Peyer's patch (tissue), 4 donors: ENCODE results near the gene TMEM72. TPM values are rescaled to one million over a fixed set of nuclear protein-coding genes. Genes with fewer than 3 reads are reported as not detected.
A peak's percentile ranks its signal among the peaks of the same experiment; 100 is the strongest.

Source experiments
- DNase-seq, 3 donors: peaks; one replicate each; pipeline ENCODE4 v3.0.0-alpha.2; 2017 to 2019
- H3K27ac ChIP-seq, 4 donors: fragments of 200-600 bp; sonication (generic); one replicate each; pipeline ENCODE4 v1.5.1; 2016 to 2019
- H3K27me3 ChIP-seq, 2 donors: fragments of 200-600 bp; sonication (generic); one replicate each; pipeline ENCODE4 v1.5.1; 2019
- H3K36me3 ChIP-seq, 3 donors: fragments of 200-600 bp; sonication (generic); one replicate each; pipeline ENCODE4 v1.5.1; 2016 to 2019
- H3K4me1 ChIP-seq, 4 donors: fragments of 200-600 bp; sonication (generic); one replicate each; pipeline ENCODE4 v1.5.1; 2016 to 2019
- H3K4me3 ChIP-seq, 4 donors: fragments of 200-600 bp; sonication (generic); 1 replicate in 3 of 4; 2 replicates in 1 of 4; pipeline ENCODE4 v1.5.1; 2016 to 2019; ENCODE audit warnings: mild to moderate bottlenecking in 1 of 4
- H3K9me3 ChIP-seq, 4 donors: fragments of 200-600 bp; sonication (generic); one replicate each; pipeline ENCODE4 v1.5.1; 2016 to 2019; ENCODE audit warnings: mild to moderate bottlenecking in 1 of 4
- POLR2A ChIP-seq, 2 donors: fragments of 450-650 bp; IDR thresholded peaks; one replicate each; pipeline ENCODE4 v1.5.1; 2017; ENCODE audit warnings: antibody characterized with exemption in 2 of 2, mild to moderate bottlenecking in 2 of 2, moderate library complexity in 2 of 2
- total RNA-seq, 4 donors: library from RNA; depleted of rRNA; stranded (reverse); fragments of >200 nt; gene quantifications; one replicate each; pipeline ENCODE4 v1.1.0, GENCODE V29; 2016
- TF ChIP-seq, protein P1 (sequence below), 6 experiments: fragments of 450-650 bp in 4 of 6; fragments of 200-600 bp in 2 of 6; sonication (generic) in 1 of 6; IDR thresholded peaks; one replicate each; pipeline ENCODE4 v1.5.1; 2017 to 2019; ENCODE audit warnings: antibody characterized with exemption in 6 of 6, mild to moderate bottlenecking in 3 of 6, moderate library complexity in 1 of 6

The TMEM72 gene
- total RNA-seq, 4 donors from 2014 or later, result 0.53 TPM; not detected in 3

DNA sequence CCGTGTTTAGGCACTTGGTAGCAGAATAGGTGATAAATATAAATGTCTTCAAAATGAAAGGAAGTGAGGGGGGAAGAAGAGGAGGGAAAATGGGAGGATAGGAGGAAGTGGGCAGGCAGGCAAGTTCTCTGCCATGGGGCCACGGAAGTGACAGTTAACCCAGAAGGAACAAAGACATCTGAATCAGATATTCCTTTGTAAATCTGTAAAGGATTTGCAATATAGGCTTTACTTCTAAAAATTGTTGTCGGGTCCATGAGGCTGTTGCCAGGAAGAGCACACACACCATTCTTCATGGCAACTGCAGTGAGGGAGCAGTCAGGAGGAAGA lies 24.8 kb downstream of the TMEM72 start:
- no peaks in the 10 kb centered on the region for H3K9me3 ChIP-seq
- no peaks in the 10 kb centered on the region for H3K27me3 ChIP-seq
- no peak overlapping the region for H3K27ac ChIP-seq
- H3K36me3 ChIP-seq, result no peaks in the 10 kb centered on the region
- H3K4me3 ChIP-seq, result no peak overlapping the region
- TF ChIP-seq, protein P1, sequence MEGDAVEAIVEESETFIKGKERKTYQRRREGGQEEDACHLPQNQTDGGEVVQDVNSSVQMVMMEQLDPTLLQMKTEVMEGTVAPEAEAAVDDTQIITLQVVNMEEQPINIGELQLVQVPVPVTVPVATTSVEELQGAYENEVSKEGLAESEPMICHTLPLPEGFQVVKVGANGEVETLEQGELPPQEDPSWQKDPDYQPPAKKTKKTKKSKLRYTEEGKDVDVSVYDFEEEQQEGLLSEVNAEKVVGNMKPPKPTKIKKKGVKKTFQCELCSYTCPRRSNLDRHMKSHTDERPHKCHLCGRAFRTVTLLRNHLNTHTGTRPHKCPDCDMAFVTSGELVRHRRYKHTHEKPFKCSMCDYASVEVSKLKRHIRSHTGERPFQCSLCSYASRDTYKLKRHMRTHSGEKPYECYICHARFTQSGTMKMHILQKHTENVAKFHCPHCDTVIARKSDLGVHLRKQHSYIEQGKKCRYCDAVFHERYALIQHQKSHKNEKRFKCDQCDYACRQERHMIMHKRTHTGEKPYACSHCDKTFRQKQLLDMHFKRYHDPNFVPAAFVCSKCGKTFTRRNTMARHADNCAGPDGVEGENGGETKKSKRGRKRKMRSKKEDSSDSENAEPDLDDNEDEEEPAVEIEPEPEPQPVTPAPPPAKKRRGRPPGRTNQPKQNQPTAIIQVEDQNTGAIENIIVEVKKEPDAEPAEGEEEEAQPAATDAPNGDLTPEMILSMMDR (IDR thresholded peaks at IDR 0.05), result no peak
- TF ChIP-seq POLR2A (IDR thresholded peaks at IDR 0.05), result no peak
- peaks cover 0 to 4% (median 0%) of the 10 kb centered on the region in 4 donors for H3K4me1 ChIP-seq
- DNase-seq, result no peak

DNA sequence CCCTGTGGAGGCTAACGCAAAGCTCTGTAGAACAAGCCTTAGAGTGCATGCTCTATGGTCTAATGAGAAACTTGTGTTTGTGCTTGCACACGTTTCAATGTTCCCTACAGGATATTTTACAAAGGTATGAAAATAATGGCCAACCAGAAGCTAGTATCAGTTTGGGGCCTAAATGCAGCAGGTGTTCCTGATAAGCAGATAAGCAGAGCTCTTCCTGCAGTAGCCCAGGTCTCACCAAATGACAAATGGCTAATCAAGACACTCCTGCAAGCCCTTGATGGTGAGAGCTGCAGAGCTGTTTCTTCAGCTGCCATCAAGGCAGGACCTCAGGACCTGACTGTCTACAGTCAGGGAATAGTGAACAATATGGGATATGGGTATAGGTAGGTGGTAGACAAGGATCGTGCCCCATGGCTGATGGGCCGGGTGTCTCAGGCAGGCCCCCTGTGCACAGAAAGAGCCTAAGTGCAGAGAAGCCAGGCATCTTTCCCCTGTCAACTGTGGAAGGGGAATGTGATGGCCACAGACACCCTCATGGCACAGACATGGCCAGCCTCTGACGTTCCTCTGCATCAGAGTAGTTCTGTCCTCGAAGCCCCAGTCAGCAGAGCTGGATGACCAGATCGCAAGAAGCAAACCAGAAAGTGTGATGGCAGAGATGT lies 25.3 kb downstream of the TMEM72 start:
- Histone ChIP-seq H3K9me3 (no peaks in the 10 kb centered on the region), H3K4me3 (no peak overlapping the region), H3K27ac (no peak overlapping the region), H3K27me3 (no peaks in the 10 kb centered on the region), H3K4me1 (peaks cover 0 to 4% (median 0%) of the 10 kb centered on the region in 4 donors), H3K36me3 (no peaks in the 10 kb centered on the region)
- TF ChIP-seq, protein P1 (IDR thresholded peaks at IDR 0.05), result no peak
- no peak for TF ChIP-seq POLR2A (IDR thresholded peaks at IDR 0.05)
- peak in 1 of 3 donors; percentile 4 for DNase-seq

DNA sequence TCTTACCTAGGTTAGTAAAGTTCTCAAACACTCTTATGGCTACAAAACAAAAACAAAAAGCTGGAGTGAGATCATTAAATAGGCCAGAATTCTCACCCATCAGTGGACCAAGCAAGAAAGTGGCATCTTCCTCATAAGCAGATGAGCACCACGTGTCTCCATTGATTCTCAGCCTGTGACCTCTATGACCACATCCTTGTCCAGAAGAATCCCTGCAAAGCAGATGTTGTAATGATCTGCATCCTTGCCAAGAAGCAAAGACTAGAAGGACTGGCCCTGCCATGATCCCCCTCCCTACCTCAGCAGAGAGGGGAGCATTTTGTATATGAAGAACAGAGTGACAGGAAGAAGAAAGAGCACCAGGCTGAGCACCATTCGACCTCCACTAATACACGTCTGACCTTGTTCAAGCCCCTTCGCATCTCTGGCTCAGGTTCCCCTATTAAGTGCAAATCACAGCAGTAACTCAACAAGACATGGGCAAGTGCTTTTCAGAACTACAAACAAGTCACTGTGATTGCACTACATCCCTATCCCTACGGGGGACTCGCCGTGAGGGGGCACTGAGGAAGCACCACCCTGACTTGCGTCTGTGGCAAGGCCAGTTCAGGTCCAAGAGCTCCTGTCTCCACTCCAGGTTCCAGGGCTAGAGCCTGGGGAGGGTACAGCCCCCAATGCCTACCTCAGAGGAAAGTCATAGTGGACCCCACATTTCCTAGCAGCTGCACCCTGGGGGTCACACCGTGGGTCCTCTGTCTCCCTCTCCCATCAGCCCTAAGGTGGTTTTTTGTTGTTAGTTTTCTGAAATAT lies 26.3 kb downstream of the TMEM72 start:
- Histone ChIP-seq H3K4me1 (peaks cover 0 to 4% (median 0%) of the 10 kb centered on the region in 4 donors), H3K9me3 (no peaks in the 10 kb centered on the region), H3K4me3 (no peak overlapping the region), H3K36me3 (no peaks in the 10 kb centered on the region), H3K27ac (no peak overlapping the region), H3K27me3 (no peaks in the 10 kb centered on the region)
- DNase-seq, result no peak
- TF ChIP-seq POLR2A (IDR thresholded peaks at IDR 0.05), result no peak
- TF ChIP-seq, protein P1 (IDR thresholded peaks at IDR 0.05), result no peak

DNA sequence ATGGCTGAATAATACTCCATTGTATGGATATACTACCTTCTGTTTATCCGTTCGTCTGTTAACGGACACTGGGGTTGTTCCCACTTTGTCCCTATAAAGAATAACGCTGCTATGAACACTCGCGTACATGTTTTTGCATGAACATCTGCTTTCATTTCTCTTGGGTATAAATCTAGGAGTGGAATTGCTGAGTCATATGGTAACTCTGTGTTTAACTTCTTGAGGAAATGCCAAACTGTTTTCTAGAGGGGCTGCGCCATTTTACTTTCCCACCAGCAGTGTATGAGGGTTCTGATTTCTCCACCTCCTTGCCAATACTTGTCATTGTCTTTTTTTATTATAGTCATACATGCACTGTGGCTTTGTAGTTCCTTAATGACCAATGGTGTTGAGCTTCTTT lies 27.8 kb downstream of the TMEM72 start:
- no peak for DNase-seq
- no peak for TF ChIP-seq POLR2A (IDR thresholded peaks at IDR 0.05)
- TF ChIP-seq, protein P1 (IDR thresholded peaks at IDR 0.05), result no peak

DNA sequence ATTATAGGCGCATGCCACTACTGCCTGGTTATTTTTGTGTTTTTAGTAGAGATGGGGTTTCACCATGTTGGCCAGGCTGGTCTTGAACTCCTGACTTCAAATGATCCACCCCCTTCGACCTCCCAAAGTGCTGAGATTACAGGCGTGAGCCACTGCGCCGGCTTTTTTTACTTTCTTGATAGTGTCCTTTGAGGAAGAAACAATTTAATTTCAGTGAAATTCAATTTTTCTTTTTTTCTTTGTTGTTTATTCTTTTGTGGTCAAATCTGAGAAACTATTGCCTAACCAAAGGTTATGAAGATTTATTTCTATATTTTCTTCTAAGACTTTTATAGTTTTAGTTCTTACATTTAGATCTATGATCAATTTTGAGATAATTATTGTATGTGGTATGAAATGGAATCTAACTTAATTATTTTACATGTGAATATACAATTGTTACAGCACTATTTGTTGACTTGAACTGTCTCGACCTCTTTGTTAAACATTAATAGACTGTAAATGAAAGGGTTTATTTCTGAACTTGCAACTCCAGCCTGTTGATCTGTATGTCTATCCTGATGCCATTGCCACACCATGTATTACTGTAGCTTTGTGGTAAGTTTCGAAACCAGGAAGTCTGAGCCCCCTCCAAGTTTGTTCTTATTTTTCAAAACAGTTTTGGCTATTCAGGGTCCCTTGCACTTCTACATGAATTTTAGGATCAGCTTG lies 28.7 kb downstream of the TMEM72 start:
- Histone ChIP-seq H3K9me3 (peaks cover 0 to 3% (median 0%) of the 10 kb centered on the region in 4 donors), H3K36me3 (no peaks in the 10 kb centered on the region), H3K27me3 (no peaks in the 10 kb centered on the region), H3K4me1 (no peaks in the 10 kb centered on the region), H3K4me3 (no peak overlapping the region), H3K27ac (no peak overlapping the region)
- no peak for DNase-seq
- TF ChIP-seq POLR2A (IDR thresholded peaks at IDR 0.05), result no peak
- TF ChIP-seq, protein P1 (IDR thresholded peaks at IDR 0.05), result no peak

More for the DNA sequence above, 27.8 kb downstream of the TMEM72 start:
- H3K4me1 ChIP-seq, result no peaks in the 10 kb centered on the region
- H3K4me3 ChIP-seq, result no peak overlapping the region
- no peaks in the 10 kb centered on the region for H3K27me3 ChIP-seq
- no peaks in the 10 kb centered on the region for H3K9me3 ChIP-seq
- H3K36me3 ChIP-seq, result no peaks in the 10 kb centered on the region
- H3K27ac ChIP-seq, result no peak overlapping the region
